Measurements from ENCODE around the gene BCO1. TPM values are rescaled to one million over a fixed set of nuclear protein-coding genes. Genes with fewer than 3 reads are reported as not detected.

The BCO1 gene
- total and polyA plus RNA-seq, 2 of the 4 experiments (the other 2 are of a cell fraction) = not detected

DNA sequence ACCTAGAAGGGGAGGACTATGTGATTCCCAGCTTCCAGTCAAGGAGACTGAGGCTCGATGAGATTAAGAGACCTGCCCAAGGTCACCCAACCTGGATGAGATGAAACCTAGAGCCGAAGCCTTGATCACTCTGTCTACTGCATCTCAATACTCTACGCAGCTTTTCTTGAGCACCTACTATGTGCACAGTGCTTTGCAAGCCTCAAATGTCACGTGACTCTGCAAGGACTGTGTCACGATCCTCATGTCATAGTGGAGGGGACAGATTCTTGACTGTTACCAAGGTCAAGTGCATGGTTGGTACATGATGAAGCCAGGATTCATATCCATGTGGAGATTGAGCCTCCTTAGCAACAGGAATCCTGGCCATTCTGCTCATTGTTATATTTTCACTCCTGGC, 14.7 kb downstream of the BCO1 start:
- dilution Hi-C loops (cut with HindIII; ENCODE audit: low sequenced_read_pairs, unreplicated experiment) = no loop called here
- H3K18ac ChIP-seq (ENCODE audit: low read depth, low read length) = no peak overlapping the region

More for the DNA sequence above, 14.7 kb downstream of the BCO1 start:
- Histone ChIP-seq H3K14ac (replicated peaks; ENCODE audit: low read depth, low read length) (no peak overlapping the region), H4K20me1 (ENCODE audit: insufficient read depth, low read length) (no peaks in the 10 kb centered on the region), H2BK20ac (ENCODE audit: low read depth, low read length) (no peak overlapping the region), H2AK9ac (replicated peaks; ENCODE audit: low read depth, low read length, poor library complexity) (no peak overlapping the region), H2BK15ac (ENCODE audit: low read depth, low read length) (no peak overlapping the region), H3K36me3 (ENCODE audit: control insufficient read depth, insufficient read depth, low read length) (no peaks in the 10 kb centered on the region), H3K4ac (ENCODE audit: low read depth, low read length) (no peak overlapping the region), H3K4me2 (ENCODE audit: low read depth, low read length) (no peak overlapping the region), H4K8ac (ENCODE audit: low read depth in 2 of 2, low read length in 2 of 2) (no peak overlapping the region), H3K4me3 (ENCODE audit: insufficient read depth, low read depth, low read length) (no peak overlapping the region), H3K27me3 (ENCODE audit: control insufficient read depth, insufficient read depth, low read length) (no peaks in the 10 kb centered on the region), H3K56ac (ENCODE audit: extremely low read depth, insufficient read depth, low read length) (no peak overlapping the region), H3K4me1 (ENCODE audit: control insufficient read depth, insufficient read depth, low read length) (no peaks in the 10 kb centered on the region), H2AFZ (replicated peaks; ENCODE audit: low read length, poor library complexity) (no peak overlapping the region), H2AK5ac (ENCODE audit: low read depth, low read length) (no peak overlapping the region), H2BK120ac (ENCODE audit: low read depth, low read length) (no peak overlapping the region), H2BK5ac (ENCODE audit: low read depth, low read length, poor library complexity, severe bottlenecking) (no peak overlapping the region), H3K9me1 (ENCODE audit: insufficient read depth, low read length) (no peaks in the 10 kb centered on the region), H3K79me1 (ENCODE audit: low read depth in 1 of 2, low read length in 2 of 2) (no peaks in the 10 kb centered on the region), H3K27ac (ENCODE audit: insufficient read depth, low read length) (no peak overlapping the region), H4K5ac (ENCODE audit: low read depth, low read length) (no peak overlapping the region), H3K23ac (ENCODE audit: low read depth, low read length) (no peak overlapping the region), H3K9ac (ENCODE audit: low read depth, low read length) (no peak overlapping the region), H4K91ac (ENCODE audit: insufficient read depth, low read depth, low read length) (no peak overlapping the region), H3K9me3 (ENCODE audit: control insufficient read depth, insufficient read depth, low read length) (no peaks in the 10 kb centered on the region)
- in situ Hi-C loops (cut with MboI; ENCODE audit: low sequenced_read_pairs) = no loop called here
- no peak for ATAC-seq (ENCODE audit: low read depth)
- WGBS, 2 experiments (ENCODE audit: extremely low coverage in 2 of 2, insufficient read length in 1 of 2) = 67% methylated on average over 1 of the region's 5 CpGs; no CpG with 5 or more reads in 1 of the 2 experiments
- intact Hi-C loops (cut with micrococcal nuclease) = no loop called here
- no peak for DNase-seq
- no peak for TF ChIP-seq NFE2L2 (IDR thresholded peaks at IDR 0.05; ENCODE audit: low read depth, low read length)
- TF ChIP-seq RAD21 (IDR thresholded peaks at IDR 0.05; ENCODE audit: low read length) = no peak
- TF ChIP-seq, protein P1, sequence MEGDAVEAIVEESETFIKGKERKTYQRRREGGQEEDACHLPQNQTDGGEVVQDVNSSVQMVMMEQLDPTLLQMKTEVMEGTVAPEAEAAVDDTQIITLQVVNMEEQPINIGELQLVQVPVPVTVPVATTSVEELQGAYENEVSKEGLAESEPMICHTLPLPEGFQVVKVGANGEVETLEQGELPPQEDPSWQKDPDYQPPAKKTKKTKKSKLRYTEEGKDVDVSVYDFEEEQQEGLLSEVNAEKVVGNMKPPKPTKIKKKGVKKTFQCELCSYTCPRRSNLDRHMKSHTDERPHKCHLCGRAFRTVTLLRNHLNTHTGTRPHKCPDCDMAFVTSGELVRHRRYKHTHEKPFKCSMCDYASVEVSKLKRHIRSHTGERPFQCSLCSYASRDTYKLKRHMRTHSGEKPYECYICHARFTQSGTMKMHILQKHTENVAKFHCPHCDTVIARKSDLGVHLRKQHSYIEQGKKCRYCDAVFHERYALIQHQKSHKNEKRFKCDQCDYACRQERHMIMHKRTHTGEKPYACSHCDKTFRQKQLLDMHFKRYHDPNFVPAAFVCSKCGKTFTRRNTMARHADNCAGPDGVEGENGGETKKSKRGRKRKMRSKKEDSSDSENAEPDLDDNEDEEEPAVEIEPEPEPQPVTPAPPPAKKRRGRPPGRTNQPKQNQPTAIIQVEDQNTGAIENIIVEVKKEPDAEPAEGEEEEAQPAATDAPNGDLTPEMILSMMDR (conservative IDR thresholded peaks at IDR 0.05; ENCODE audit: low read depth, low read length) = no peak
- no peak for TF ChIP-seq RCOR1 (IDR thresholded peaks at IDR 0.05; ENCODE audit: insufficient replicate concordance, low read length)
- no peak for TF ChIP-seq SMC3 (IDR thresholded peaks at IDR 0.05; ENCODE audit: low read depth, low read length)
- no peak for TF ChIP-seq MAZ (IDR thresholded peaks at IDR 0.05; ENCODE audit: borderline replicate concordance, low read depth, low read length)
- TF ChIP-seq MXI1 (IDR thresholded peaks at IDR 0.05; ENCODE audit: borderline replicate concordance, low read depth, low read length) = no peak
- TF ChIP-seq, protein P2, sequence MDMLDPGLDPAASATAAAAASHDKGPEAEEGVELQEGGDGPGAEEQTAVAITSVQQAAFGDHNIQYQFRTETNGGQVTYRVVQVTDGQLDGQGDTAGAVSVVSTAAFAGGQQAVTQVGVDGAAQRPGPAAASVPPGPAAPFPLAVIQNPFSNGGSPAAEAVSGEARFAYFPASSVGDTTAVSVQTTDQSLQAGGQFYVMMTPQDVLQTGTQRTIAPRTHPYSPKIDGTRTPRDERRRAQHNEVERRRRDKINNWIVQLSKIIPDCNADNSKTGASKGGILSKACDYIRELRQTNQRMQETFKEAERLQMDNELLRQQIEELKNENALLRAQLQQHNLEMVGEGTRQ (IDR thresholded peaks at IDR 0.05; ENCODE audit: low read depth, low read length) = no peak
- TF ChIP-seq CHD1 (IDR thresholded peaks at IDR 0.05; ENCODE audit: low read depth, low read length) = no peak
- no peak for TF ChIP-seq POLR2A (IDR thresholded peaks at IDR 0.05; ENCODE audit: low read depth, low read length)
- TF ChIP-seq FOS (IDR thresholded peaks at IDR 0.05; ENCODE audit: low read depth, low read length) = no peak
- TF ChIP-seq BHLHE40 (IDR thresholded peaks at IDR 0.05; ENCODE audit: low read depth, low read length) = no peak
- TF ChIP-seq, protein P3, sequence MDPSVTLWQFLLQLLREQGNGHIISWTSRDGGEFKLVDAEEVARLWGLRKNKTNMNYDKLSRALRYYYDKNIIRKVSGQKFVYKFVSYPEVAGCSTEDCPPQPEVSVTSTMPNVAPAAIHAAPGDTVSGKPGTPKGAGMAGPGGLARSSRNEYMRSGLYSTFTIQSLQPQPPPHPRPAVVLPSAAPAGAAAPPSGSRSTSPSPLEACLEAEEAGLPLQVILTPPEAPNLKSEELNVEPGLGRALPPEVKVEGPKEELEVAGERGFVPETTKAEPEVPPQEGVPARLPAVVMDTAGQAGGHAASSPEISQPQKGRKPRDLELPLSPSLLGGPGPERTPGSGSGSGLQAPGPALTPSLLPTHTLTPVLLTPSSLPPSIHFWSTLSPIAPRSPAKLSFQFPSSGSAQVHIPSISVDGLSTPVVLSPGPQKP (IDR thresholded peaks at IDR 0.05; ENCODE audit: borderline replicate concordance, low read depth, low read length) = no peak
- BruUV-seq (replicated peaks) = no TSS peak
- ChIA-PET CTCF (no interaction called here), POLR2A (ENCODE audit: unreplicated experiment) (no interaction called here)

All from IMR-90 (cell line).